SJSA1 (cell line): ENCODE measurements around the gene PRLR. TPM values are rescaled to one million over a fixed set of nuclear protein-coding genes. Genes with fewer than 3 reads are reported as not detected.

Experiments
- DNase-seq, 2 experiments: peaks; one replicate each; pipeline ENCODE4 v3.0.0-alpha.2; 2015 to 2020; ENCODE audit warnings: low spot score in 2 of 2, low read depth in 1 of 2
- H3K27ac ChIP-seq: fragments of 250-450 bp; sonication (Bioruptor Pico); 2 replicates; pipeline ENCODE4 v1.5.1; 2020; ENCODE audit warnings: mild to moderate bottlenecking, moderate library complexity
- H3K27me3 ChIP-seq: fragments of 250-450 bp; sonication (Bioruptor Pico); replicated peaks from 2 replicates; pipeline ENCODE4 v1.5.1; 2020; ENCODE audit warnings: mild to moderate bottlenecking, moderate library complexity
- H3K36me3 ChIP-seq: fragments of 250-450 bp; sonication (Bioruptor Pico); 2 replicates; pipeline ENCODE4 v1.5.1; 2020; ENCODE audit warnings: mild to moderate bottlenecking
- H3K4me1 ChIP-seq: fragments of 250-450 bp; sonication (Bioruptor Pico); replicated peaks from 2 replicates; pipeline ENCODE4 v1.6.1; 2021; ENCODE audit warnings: mild to moderate bottlenecking
- H3K4me3 ChIP-seq: fragments of 250-450 bp; sonication (Bioruptor Pico); 2 replicates; pipeline ENCODE4 v1.5.1; 2020; ENCODE audit warnings: mild to moderate bottlenecking
- H3K9me3 ChIP-seq: fragments of 250-450 bp; sonication (Bioruptor Pico); replicated peaks from 2 replicates; pipeline ENCODE4 v1.5.1; 2020; ENCODE audit warnings: mild to moderate bottlenecking
- total RNA-seq: library from RNA; depleted of rRNA; stranded (reverse); fragments of >200 nt; shearing (Covaris generic); gene quantifications from 2 replicates; pipeline ENCODE4 v1.2.3, GENCODE V29; 2014

PRLR gene
- total RNA-seq, 1 experiment from 2014 or later: 0.05 TPM

DNA sequence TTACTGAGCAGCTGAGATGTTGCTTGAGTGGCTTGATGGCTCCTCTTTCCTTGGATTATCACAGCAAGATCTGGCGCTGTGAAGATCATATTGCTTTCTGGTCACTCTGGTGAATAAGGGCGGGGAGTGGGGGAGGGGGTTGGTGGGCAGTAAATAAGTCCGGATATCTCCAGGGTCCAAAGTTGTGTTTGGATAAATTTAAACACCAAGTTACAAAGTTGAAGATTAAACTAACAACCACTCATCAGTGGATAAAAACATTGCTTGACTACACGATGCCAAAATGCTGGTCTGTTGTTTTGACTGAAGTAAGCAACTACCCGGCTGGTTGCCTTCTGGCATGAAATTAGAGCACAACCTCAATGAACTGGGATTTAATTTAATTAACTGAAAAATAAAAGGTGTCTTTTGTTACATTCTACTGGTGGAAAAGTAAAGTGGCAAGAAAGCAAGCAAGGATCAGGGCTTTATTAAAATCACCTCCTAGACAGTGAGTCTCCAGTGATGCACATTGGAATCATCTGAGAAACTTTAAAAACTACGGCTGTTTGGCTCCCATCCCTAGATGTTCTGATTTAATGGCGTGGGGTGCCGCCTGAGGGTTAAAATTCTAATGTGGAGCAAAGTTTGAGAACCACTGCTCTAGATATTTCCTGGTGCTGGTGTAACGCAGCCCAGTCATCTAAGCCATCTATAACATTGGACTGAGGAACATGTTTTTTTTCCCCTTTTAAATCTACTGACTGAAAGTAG lies 95.8 kb downstream of the PRLR start:
- peaks cover 16% of the 10 kb centered on the region for H3K4me1 ChIP-seq
- H3K27me3 ChIP-seq: no peaks in the 10 kb centered on the region
- no peaks in the 10 kb centered on the region for H3K36me3 ChIP-seq
- no peak for DNase-seq
- no peaks in the 10 kb centered on the region for H3K9me3 ChIP-seq
- H3K27ac ChIP-seq: no peak overlapping the region
- H3K4me3 ChIP-seq: no peak overlapping the region

DNA sequence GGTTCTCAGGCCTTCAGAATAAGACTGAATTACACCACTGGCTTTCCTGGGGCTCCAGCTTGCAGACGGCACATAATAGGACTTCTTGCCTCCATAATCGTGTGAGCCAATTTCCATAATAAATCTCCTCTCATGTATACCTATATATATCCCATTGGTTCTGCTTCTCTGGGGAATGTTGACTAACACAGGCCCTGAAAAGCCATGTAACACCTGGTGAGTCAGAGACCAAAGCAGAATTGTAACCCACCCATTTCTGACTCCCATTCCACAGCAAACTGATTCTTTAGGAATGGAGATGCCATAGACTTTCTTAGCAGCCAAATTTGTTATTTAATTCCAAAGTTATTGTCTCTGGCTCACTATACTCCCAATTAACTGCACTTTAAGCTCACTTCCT lies 97.1 kb downstream of the PRLR start:
- H3K27me3 ChIP-seq: no peaks in the 10 kb centered on the region; the same call in 1 of the 2 replicates
- H3K4me1 ChIP-seq: peaks cover 22% of the 10 kb centered on the region
- H3K36me3 ChIP-seq: no peaks in the 10 kb centered on the region
- H3K9me3 ChIP-seq: no peaks in the 10 kb centered on the region
- DNase-seq: no peak
- no peak overlapping the region for H3K27ac ChIP-seq
- H3K4me3 ChIP-seq: no peak overlapping the region

DNA sequence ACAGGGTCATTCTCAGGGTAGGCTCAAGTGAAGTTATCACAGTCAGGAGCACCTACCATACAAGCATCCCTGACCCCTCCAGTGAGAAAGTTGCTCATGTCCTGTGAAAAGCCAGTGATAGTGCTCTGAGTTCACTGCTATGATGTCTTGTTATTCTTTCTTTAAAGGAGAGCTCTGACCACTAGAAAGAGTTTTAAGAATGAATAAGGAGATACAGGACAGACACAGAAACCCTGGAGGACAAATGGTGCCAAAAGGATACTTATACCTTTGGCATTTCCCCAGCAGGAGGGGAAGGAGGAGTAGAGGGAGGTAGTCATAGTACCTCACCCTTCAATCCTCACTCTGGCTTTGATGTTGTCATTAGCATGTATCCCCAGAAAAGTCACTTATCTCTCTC lies 98.6 kb downstream of the PRLR start:
- no peak for DNase-seq
- no peaks in the 10 kb centered on the region for H3K9me3 ChIP-seq
- no peak overlapping the region for H3K27ac ChIP-seq
- H3K36me3 ChIP-seq: no peaks in the 10 kb centered on the region
- H3K4me3 ChIP-seq: no peak overlapping the region
- H3K27me3 ChIP-seq: no peaks in the 10 kb centered on the region; the same call in 1 of the 2 replicates
- H3K4me1 ChIP-seq: peaks cover 19% of the 10 kb centered on the region

DNA sequence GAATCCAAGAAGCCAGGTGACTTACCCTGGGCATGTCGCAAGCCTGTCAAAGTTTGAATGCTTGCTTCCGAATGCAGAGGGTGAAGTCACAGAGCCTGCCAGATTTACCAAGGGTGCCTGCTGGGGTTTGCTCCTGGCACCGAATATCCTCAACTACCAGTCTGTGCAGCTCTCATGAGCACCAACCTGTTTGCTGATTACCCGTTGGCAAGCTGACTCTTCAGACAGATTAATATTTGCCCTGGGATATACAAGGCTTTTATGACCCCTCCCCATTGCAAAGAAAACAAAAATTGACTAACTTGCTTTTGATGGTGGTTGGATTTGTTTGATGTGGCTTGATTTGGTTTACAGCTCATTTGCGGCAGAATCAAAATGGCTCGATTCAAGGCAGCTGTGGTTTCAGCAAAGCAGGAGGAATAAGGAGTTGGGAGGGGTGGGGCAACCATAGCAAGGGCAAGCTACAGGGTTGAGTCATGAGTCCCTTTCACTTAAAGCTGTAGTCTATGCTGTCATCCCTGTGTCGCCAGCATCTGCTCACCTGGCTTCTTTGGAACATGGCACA lies 100.3 kb downstream of the PRLR start:
- Histone ChIP-seq H3K9me3 (no peaks in the 10 kb centered on the region), H3K4me3 (no peak overlapping the region), H3K27me3 (no peaks in the 10 kb centered on the region; the same call in 1 of the 2 replicates), H3K4me1 (peaks cover 12% of the 10 kb centered on the region; the same call in 1 of the 2 replicates), H3K27ac (no peak overlapping the region), H3K36me3 (no peaks in the 10 kb centered on the region)
- DNase-seq: no peak

DNA sequence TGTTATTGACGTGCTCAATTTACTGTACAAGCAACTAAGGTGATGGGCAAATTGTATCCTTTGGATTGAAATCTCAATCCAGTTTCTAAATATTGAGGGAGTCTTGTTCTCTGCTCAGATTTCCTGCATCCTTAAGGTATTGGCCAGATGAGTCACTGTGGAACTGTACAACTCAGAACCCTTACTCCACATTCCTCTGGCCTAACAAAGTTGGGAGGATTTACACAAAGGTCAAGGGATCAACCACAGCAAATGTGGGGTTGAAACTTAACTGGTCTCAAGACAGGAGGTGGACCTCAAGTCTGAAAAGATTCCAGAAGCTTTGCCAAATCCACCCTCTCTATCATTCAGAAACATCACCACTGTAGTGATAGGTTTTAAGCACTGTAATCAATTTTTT lies 101.0 kb downstream of the PRLR start:
- no peaks in the 10 kb centered on the region; the same call in 1 of the 2 replicates for H3K27me3 ChIP-seq
- H3K4me3 ChIP-seq: no peak overlapping the region
- no peaks in the 10 kb centered on the region for H3K9me3 ChIP-seq
- no peaks in the 10 kb centered on the region for H3K36me3 ChIP-seq
- no peak for DNase-seq
- H3K4me1 ChIP-seq: peaks cover 12% of the 10 kb centered on the region; the same call in 1 of the 2 replicates
- no peak overlapping the region for H3K27ac ChIP-seq

DNA sequence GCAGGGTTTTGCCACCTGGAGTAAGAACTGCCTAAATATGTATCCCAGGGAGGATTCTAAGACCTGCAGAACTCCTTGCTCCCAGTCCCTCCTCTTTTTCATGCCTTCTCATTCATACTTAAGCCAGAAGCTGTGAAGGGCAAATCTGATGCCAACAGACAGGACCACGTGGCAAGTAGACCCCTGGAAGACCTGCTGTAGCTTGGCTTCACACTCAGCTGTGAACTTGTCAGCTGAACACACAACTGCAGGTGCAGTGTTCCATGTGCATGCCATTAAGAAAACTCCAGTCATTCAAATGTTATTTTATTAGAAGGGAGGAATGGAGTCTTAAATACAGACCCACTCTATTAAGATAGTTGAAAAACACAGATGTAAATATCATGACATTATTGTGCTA lies 103.3 kb downstream of the PRLR start:
- H3K36me3 ChIP-seq: no peaks in the 10 kb centered on the region
- H3K4me1 ChIP-seq: peaks cover 12% of the 10 kb centered on the region; the same call in 1 of the 2 replicates
- no peak overlapping the region for H3K27ac ChIP-seq
- H3K9me3 ChIP-seq: no peaks in the 10 kb centered on the region
- H3K27me3 ChIP-seq: no peaks in the 10 kb centered on the region; the same call in 1 of the 2 replicates
- H3K4me3 ChIP-seq: no peak overlapping the region
- no peak for DNase-seq

DNA sequence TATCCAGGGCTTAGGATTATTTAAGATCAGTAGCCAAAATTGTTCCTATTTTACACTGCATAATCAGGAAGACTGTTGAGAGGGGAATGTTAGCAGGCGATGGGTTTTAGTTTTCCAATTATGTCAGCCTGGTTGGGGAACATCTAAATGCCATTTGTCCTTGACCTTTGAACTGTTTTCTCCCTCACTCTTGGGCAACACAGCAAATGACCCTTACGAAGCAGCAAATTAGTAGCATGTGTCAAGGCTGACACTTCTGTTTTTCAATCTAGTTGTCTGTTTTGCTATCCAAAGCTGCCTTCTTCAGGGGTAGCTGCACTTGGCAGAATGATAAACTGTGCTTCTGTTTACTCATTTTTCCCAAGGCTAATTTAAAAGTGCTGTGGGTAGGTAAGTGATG lies 104.5 kb downstream of the PRLR start:
- Histone ChIP-seq H3K4me1 (peaks cover 12% of the 10 kb centered on the region; the same call in 1 of the 2 replicates), H3K9me3 (no peaks in the 10 kb centered on the region), H3K36me3 (no peaks in the 10 kb centered on the region), H3K4me3 (no peak overlapping the region), H3K27me3 (no peaks in the 10 kb centered on the region; the same call in 1 of the 2 replicates), H3K27ac (no peak overlapping the region)
- DNase-seq: no peak

DNA sequence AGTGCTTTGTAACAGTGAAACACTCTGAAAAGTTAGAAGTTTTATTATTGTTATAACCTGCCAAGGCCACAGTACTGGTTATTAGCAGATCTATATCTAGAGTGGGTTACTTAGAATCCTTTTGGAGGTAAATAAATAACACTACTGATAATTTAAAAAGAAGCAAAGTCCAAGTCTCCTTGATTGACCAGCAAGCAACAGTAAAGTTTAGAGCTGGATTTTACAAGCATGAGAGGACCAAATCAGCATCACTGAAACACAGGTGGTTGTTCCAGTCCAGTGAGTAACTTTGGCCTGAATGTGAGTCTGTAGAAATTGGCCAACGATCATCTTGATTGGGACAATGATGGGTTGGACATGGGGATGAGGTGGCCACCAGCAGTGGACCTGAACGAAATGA lies 105.4 kb downstream of the PRLR start:
- no peak for DNase-seq
- H3K9me3 ChIP-seq: no peaks in the 10 kb centered on the region
- H3K4me3 ChIP-seq: no peak overlapping the region
- H3K4me1 ChIP-seq: peaks cover 11% of the 10 kb centered on the region; the same call in 1 of the 2 replicates
- H3K36me3 ChIP-seq: no peaks in the 10 kb centered on the region
- H3K27me3 ChIP-seq: no peaks in the 10 kb centered on the region; the same call in 1 of the 2 replicates
- H3K27ac ChIP-seq: no peak overlapping the region

DNA sequence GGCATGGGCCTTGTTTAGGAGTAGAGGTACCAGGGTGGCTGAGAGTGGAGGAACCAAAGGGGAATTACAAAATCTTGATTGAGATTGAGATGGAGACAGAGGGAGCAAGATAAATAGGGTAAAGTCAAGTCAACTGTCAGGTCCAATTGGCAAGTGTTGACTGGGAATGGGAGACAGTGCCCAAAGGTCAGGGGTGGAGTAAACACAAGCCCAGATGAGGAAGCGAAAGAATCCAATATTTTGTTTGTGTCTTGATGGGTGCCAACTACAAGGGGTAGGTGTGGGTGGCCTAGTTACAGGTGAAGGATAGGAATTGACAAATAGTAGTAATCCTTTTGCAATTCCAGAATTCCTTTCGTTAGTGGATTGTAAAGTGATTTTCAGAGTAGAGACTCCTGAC lies 107.5 kb downstream of the PRLR start:
- peaks cover 1% of the 10 kb centered on the region; the same call in 1 of the 2 replicates for H3K4me1 ChIP-seq
- H3K36me3 ChIP-seq: no peaks in the 10 kb centered on the region
- no peaks in the 10 kb centered on the region for H3K27me3 ChIP-seq
- no peak for DNase-seq
- H3K4me3 ChIP-seq: no peak overlapping the region
- H3K9me3 ChIP-seq: no peaks in the 10 kb centered on the region
- no peak overlapping the region for H3K27ac ChIP-seq

DNA sequence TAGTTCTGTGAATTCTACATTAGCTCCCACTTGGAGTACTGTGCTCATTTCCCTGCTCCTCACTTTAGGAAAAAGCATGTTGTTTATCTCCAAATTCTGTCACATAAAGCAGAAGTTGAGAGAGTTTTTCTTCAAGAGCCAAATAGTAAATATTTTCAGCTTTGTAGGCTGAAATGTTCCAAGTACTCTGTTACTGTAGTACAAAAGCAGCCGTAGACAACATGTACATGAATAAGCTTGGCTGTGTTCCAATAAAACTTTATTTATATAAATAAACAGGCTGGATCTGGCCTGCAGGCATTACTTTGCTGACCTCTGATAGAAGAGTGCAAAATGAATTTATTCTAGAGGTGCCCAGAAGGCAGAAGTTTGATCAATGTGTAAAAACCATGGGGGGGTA lies 109.6 kb downstream of the PRLR start:
- H3K9me3 ChIP-seq: no peaks in the 10 kb centered on the region
- H3K4me3 ChIP-seq: no peak overlapping the region
- DNase-seq: no peak
- no peak overlapping the region for H3K27ac ChIP-seq
- no peaks in the 10 kb centered on the region for H3K36me3 ChIP-seq
- peaks cover 3% of the 10 kb centered on the region; the same call in 1 of the 2 replicates for H3K4me1 ChIP-seq
- no peaks in the 10 kb centered on the region for H3K27me3 ChIP-seq

DNA sequence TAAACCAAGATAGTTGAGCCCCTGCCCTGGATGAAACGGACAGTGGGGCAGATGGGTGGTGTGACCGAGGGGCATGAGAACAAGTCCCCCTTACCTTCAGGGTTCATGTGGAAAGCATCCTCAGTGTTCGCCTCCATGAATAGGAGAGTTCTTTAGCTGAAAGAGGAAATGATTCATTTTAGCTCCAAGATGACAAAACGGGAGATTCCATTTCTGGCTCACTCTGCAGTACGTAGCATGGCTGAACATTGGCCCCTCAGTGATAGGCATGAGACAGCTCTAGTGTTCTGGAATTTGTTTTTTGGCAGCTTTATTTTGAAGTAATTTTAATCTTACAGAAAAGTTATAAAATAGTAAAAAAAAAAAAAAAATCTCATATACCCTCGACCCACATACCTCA lies 112.3 kb downstream of the PRLR start:
- H3K9me3 ChIP-seq: no peaks in the 10 kb centered on the region

DNA sequence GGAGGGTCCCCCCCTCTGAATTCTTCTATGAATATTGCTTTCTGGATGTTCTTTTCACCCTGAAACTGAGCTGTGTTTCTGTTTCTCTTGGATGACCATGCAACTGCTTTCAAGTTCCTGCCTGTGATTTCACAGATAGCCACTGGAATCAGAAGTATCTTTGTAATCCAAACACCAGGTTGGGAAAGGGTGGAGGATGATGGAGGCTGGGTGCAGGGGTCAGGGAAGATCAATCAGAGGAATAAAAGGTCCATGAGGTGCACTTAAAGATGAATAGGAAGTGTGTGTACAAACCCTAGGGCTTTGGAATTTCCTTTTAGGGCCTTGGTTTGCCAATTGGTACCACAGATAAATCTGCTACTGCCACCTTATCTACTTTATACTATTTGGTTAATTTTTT lies 114.4 kb downstream of the PRLR start:
- Histone ChIP-seq H3K4me3 (no peak overlapping the region), H3K36me3 (no peaks in the 10 kb centered on the region), H3K27me3 (no peaks in the 10 kb centered on the region), H3K4me1 (peaks cover 3% of the 10 kb centered on the region; the same call in 1 of the 2 replicates), H3K9me3 (no peaks in the 10 kb centered on the region), H3K27ac (no peak overlapping the region)
- no peak for DNase-seq

More for the DNA sequence above, 112.3 kb downstream of the PRLR start:
- Histone ChIP-seq H3K36me3 (no peaks in the 10 kb centered on the region), H3K27me3 (no peaks in the 10 kb centered on the region), H3K4me1 (peaks cover 3% of the 10 kb centered on the region; the same call in 1 of the 2 replicates), H3K27ac (0 out of 2 replicates have a peak overlapping the region, but pooled peaks have one; percentile 26), H3K4me3 (no peak overlapping the region)
- DNase-seq: peak in 1 of 2 experiments; percentile 4

DNA sequence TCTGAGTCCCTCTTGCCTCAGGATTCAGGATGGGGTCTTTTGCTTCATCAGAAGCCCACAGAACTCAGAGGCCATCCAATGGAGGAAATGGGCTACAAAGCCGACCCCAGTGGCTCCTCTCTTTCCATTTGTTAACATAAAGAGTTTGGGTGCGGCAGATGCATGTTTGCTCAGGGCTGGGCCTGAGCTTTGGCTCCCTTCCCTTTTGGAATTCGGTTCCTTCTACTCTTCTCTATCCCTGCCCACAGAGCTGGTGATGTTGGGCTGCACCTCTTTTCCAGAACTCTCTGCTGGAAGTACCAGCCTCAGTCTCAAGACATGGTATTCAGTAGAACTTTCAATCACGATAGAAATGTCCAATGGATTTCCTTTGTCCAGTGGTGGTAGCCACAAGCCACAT lies 115.6 kb downstream of the PRLR start:
- Histone ChIP-seq H3K36me3 (no peaks in the 10 kb centered on the region), H3K27ac (no peak overlapping the region), H3K4me1 (peaks cover 3% of the 10 kb centered on the region; the same call in 1 of the 2 replicates), H3K27me3 (no peaks in the 10 kb centered on the region), H3K9me3 (no peaks in the 10 kb centered on the region), H3K4me3 (no peak overlapping the region)
- no peak for DNase-seq

DNA sequence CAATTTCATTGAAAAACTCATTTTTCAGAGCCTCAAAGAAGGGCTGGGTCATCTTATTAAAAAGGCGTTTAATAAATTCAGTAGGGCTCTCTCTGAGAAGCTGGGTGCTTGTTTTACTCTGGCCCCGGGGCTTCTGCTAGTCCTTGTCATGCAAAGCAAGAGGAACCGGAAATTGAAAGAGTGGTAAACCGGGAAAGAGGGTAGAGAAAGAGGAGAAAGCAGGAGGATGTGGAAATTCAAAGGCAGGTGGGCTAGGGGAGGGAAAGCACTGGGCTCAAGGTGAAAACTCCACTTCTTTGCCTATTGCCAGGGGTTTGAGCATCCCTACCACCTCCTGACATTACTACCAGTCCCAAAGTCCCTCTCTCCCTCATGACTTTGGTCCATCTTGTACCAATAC lies 118.0 kb downstream of the PRLR start:
- no peak for DNase-seq
- H3K9me3 ChIP-seq: no peaks in the 10 kb centered on the region
- H3K27me3 ChIP-seq: no peaks in the 10 kb centered on the region
- H3K27ac ChIP-seq: no peak overlapping the region
- H3K36me3 ChIP-seq: no peaks in the 10 kb centered on the region
- H3K4me1 ChIP-seq: no peaks in the 10 kb centered on the region
- H3K4me3 ChIP-seq: no peak overlapping the region
